SU-DHL-6 (cell line): ENCODE data around the gene FETUB.

Experiments used
- CTCF ChIP-seq: fragments of 200-600 bp; sonication (generic); IDR thresholded peaks from one replicate; pipeline ENCODE4 v1.5.1; 2017; ENCODE audit warnings: antibody characterized with exemption, mild to moderate bottlenecking, low read length, moderate library complexity; ENCODE audit not compliant: insufficient read depth, poor library complexity, severe bottlenecking
- EZH2phosphoT487 ChIP-seq: fragments of 200-600 bp; sonication (generic), shearing (Covaris generic); conservative IDR thresholded peaks from 2 replicates; pipeline ENCODE4 v1.6.1; 2018; ENCODE audit warnings: mild to moderate bottlenecking, antibody characterized with exemption, low read length, moderate library complexity, mixed read lengths

DNA sequence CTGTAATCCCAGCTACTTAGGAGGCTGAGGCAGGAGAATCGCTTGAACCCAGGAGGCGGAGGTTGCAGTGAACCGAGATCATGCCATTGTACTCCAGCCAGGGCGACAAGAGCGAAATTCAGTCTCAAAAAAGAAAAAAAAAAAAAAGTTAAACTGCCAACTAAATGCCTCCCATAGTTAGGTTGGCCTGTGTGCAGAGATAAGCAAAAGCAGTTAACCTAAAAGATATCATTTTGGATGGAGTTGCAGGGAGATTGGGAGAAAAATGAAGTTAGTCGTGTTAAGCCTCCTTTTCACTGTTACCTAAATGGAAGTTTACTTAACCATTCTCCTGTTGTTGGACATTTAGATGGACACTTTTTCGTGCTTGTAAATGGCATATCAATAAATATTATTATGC lies 11.4 kb upstream of the FETUB start:
- TF ChIP-seq CTCF (no peak), EZH2phosphoT487 (no peak)
